ENCODE results near the gene ASTN2.
"Not testable (repeated sequence)": the region's sequence is repeated elsewhere in the genome, so short reads cannot be mapped to it uniquely, and the experiment has no call there.

The ASTN2 gene

DNA sequence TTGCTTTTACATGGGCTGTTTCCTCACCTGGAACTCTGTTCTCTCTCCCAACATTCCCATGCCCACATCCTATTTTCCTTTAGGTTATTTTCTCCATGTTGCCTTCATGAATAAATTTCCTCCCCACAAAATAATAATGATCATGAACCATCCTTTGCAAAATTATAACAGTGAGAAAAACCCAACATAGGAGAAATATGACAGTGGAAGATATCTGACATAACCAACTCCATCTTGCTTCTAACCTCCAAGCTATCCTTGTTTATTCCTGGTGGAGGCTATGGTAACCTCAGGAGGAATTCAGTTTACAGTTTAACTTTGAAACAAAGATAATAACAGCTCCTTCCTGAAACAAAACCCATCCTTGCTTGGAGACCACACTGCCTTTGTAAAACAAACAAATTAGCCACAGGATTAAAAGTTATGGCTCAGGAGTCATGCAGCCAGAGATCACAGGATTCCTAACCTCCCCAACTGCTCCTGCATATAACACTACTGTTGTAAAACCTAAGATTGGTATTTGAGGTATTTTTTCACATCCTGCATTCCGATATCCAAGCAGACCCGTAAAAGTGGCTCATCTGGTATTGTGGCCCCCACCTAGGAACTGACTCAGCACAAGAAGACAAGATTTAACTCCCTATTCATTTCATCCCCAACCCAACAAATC lies 515.4 kb downstream of the ASTN2 start:
- DNase-seq: no peak

DNA sequence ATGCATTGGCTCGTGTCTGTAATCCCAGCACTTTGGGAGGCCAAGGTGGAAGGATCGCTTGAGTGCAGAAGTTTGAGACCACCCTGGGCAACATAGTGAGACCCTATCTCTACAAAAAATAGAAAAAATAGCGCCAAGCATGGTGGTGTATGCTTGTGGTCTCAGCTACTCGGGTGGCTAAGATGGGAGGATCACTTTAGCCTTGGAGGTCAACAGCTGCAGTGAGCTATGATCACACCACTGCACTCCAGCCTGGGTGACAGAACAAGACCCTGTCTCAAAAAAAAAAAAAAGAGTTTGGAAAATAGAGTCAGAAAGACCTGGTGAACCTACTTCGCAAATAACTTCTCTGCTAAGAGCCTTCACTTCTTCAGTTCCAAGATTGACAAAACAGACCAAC lies 516.7 kb downstream of the ASTN2 start:
- DNase-seq: not testable (repeated sequence)

DNA sequence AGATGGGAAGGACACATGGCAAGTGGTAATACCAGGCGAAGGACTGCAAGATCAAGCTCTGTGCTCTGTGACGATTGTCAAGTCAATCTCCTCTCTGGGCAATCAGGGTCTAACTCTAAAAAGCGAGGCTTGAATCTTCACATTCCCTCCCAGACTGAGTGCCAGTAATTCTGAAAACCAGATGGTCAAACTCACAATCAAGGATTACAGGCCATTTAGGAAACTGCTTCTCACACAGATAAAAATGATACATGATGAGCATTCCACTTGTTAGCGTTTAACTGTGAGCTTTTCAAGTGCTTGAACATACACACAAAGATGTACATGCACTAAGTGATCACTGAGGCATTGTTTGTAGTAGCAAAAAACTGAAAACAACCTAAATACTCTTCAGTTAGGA lies 517.7 kb downstream of the ASTN2 start:
- DNase-seq: no peak

DNA sequence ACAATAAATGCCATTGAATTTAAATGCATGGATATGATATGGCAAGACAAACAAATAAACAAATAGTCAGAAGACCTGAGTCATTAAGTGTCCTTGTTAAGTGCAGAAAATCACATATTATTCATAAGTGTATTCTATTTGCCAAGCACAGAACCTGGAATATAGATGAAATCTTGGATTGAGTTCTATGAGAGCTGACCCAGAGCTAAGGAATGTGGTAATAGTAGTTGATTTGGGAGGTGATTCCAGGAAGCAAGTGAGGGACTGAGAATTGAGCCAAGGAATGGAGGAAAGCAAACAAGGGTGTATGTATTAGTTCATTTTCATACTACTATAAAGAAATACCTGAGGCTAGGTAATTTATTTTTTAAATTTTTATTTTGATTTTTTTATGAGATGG lies 518.9 kb downstream of the ASTN2 start:
- no peak for DNase-seq

DNA sequence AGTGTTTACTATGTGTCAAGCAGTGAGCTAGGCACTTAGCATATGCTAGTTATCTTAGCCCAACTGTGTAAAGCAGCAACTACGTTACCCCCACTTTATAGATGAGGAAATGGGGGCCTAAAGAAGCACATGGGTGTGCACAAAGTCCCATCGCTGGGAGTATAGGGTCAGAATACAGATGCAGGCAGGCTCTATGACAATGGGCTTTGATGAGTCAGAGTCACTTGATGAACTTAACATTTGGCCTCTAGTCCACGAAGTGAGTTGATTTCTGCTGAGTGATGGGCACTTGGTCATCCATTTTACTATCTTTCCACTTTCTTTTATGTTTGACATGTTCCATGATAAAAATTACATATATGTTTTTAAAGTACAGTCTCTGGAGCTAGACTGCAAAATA lies 523.4 kb downstream of the ASTN2 start:
- no peak for DNase-seq

DNA sequence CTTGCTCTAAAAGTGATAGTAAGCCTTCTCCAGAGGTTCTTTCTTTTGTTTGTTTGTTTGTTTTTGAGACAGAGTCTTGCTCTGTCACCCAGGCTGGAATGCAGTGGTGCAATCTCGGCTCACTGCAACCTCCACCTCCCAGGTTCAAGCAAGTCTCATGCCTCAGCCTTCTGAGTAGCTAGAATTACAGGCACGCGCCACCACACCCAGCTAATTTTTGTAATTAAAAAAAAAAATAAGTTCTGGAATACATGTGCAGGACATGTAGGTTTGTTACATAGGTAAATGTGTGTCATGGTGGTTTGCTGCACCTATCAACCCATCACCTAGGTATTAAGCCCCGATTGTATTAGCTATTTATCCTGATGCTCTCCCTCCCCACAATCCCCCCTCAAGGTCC lies 526.4 kb downstream of the ASTN2 start:
- not testable (repeated sequence) for DNase-seq

DNA sequence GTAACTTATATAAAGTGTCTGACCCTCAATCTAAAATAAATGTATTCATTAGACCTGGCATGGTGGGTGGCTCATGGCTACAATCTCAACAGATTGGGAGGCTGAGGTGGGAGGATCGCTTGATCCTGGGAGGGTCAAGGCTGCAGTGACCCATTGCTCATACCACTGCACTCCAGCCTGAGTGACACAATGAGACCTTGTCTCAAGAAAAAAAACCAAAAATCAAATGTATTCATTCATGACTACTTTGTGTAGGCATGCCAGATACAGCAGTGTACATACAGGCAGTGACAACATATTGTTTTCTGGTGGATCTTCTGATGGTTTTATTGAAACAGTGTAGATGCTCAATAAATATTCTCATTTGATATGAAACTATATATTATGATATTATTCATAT lies 526.8 kb downstream of the ASTN2 start:
- no peak for DNase-seq

DNA sequence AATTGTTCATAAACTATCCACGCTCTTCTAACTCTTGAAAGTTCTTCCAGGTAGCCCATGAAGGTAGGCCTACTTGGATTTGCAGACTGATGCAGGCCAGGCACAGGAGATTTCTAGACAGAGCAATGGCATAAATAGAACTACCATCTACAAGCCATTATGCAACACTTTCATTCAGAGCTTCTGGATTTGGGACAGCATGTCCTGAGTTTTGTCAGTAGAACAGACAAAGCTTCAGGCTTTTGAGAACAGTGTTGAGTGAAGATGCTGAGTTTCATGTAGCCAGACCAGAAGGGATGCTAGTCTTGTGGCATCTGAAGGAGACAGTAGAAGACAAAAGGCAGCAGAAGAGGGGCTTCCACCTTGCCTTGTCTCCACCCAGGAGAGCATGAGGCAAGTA lies 531.2 kb downstream of the ASTN2 start:
- DNase-seq: no peak

DNA sequence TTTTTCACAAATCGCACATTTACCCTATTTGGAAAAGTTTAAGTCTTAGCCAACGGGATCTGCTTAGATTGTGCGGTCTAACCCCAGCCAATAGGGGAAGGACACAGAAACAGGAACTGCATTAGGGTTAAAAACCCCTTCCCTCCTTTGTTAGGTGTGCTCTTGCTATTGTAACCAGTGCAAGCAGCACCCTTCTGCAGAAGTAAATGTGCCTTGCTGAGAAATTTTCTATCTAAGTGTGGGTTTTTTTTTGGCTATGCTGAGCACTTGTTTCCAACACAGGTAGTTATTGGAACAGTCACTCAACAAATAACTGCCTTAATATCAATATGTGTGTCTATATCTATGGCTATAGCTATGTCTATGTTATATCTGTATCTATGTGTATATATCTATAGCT lies 537.8 kb downstream of the ASTN2 start:
- no peak for DNase-seq

DNA sequence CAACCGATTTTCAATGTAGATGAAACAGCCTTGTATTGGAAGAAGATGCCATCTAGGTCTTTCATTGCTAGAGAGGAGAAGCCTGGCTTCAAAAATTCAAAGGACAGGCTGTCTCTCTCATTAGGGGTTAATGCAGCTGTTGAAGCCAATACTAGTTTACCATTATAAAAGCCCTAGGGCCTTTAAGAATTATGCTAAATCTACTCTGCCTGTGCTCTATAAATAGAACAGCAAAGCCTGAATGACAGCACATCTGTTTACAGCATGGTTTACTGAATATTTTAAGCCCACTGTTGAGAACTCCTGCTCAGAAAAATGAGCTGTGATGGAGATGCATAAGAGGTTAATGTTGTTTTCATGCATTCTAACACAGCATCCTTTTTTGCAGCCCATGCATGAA lies 539.3 kb downstream of the ASTN2 start:
- DNase-seq: no peak

DNA sequence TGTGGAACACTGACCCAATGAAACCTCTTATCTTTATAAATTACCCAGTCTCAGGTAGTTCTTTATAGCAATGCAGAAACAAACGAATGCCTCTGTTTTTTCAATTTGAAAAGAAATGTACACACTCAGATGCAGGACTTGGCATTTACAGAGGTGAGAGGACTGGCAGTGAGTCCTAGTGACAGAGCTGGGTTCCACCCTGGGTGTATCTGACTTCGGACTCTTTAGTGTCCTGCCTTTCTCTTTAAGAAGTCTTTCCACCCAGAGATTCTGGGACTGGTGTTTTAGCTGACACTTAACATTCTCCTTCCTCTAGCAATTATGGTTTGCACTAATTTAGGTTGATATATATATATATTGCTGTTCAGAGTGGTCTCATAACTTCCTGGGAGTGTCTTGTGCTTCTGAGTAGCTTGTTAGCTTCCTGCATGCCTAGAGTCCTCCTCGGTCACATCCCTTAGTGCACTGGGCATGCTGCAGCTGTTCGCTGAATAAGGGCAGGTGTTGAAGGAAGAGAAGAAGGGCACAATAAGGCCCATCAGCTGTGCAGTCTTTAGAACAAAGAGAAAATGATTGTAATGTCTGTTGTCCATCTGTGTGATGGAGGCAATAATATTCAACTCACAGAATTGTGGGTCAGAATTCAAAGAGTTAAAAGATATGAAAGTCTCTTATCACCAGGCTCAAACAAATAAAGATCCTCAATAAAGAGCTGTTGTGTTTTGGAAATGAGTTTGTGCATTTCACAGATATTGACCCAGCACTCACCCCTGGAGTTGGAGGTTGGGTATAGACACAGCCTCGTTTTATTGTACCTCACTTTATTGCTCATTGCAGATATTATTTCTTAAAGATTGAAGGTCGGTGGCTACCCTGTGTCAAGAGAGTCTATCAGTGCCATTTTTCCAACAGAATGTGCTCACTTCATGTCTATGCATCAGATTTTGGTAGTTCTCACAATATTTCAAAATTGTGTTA lies 540.6 kb downstream of the ASTN2 start:
- no peak for DNase-seq

DNA sequence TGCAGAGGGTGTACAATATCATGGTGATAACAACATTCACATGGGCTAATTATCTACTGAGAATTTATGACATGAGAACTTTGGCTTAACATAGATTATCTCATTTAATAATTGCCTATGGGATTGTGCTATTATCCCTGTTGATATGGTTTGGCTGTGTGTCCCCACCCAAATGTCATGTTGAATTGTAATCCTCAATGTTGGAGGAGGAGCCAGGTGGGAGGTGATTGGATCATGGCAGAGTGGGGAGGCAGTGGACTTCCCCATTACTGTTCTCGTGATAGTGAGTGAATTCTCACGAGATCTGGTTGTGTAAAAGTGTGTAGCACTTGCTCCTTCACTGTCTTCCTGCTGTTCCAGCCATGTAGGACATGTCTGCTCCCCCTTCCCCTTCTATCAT lies 541.4 kb downstream of the ASTN2 start:
- DNase-seq: no peak

DNA sequence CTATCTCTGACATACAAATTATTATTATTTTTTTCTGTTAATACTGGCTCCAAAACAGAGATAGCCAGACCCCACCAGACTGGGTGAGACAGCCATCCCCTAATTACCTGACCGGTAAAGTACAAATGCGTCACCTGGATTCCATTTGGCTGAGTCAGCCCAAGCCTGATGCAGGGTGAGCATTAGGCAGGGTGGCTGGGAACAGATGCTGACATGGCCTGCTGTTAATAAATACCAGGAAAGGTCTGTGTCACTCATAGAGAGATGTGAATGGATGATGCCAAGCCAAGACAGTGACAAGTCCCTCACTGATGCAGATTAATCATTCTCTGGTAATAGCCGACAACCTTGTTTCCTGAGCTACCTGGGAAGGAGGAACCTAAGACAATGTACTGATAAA lies 544.3 kb downstream of the ASTN2 start:
- DNase-seq: no peak

DNA sequence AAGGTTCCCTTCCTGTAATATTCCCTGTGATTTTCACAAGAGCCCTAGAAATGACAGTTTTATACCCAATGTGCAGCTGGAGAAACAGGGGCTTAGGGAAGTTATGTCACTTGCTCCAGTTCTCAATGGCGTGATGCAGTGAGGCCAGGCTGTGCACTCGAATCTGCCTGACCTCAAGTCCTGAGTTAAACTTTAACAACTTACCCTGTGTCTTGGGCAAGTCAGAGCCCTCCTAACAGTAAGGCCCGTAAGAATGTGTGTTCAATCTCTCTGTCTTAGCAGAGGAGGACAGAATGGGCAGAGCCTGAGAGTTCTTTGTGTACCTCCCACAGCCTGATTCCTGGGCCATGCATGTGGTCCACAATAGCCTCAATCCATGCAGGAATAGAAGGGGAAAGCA lies 546.7 kb downstream of the ASTN2 start:
- no peak for DNase-seq

DNA sequence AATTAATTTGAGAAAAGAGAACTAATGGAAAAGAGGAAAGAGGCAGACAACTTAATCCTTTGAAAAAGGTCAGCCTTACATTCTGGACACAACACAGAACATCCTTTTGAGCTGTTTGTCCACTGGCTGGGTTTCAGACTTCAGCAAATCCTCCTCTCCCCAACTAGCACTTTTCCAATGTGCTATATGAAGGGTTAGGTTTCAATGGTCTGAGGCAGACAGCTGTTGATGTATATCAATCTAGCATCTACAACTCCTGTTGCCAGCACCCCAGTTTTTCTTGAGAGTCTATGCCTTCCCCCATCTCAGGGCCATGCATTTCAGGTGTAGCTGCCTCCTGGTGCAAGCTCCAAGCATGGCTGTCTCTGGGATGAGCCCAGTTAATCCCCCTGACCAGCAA lies 553.5 kb downstream of the ASTN2 start:
- DNase-seq: no peak

DNA sequence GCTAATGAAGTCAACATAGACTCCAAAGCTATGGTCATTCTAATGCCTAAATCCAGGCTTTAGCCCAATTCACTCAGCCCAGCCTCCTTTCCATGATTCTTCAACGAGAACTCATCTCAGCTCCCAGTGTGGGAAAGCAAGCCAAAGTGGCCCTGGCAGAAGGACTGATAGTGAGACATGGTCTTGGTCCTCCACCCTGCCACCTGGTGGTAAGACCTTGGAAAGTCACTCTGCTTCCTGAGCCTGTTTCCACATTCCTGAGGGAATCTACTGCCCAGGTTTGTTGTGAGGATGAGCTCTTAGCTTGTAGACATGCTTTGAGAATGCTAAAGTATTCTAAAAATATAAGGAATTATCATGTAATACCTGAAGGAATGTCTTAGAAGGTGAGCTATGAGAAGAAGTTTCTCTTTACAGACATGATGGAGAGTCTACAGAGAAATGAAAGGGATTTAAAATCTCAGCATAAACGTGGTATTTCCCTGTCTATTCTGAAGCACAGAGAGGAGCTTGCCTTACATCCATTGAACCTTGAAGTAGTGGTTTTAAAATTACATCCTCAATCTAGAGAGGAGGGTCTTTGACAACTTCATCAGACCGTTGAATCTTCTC lies 554.2 kb downstream of the ASTN2 start:
- peak; percentile 58 for DNase-seq

DNA sequence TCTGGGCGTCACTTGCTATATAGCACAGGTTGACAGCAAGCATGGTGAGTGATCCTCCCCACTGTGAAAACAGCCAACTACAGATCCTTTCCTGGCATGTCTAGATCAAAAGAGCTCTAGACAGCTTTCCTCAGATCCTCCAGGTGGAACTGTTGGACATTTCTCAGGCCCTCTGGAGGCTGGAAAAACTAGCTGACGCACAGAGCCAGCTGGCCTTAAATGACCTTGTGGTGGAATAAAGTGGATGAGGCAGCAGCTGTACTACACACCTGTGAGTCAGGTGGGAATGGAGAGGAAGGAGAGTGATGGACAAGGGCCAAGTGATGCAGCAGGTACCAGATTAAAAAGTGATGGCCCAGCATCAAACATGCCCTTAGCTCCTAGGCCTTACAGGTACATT lies 555.1 kb downstream of the ASTN2 start:
- DNase-seq: peak; percentile 87

DNA sequence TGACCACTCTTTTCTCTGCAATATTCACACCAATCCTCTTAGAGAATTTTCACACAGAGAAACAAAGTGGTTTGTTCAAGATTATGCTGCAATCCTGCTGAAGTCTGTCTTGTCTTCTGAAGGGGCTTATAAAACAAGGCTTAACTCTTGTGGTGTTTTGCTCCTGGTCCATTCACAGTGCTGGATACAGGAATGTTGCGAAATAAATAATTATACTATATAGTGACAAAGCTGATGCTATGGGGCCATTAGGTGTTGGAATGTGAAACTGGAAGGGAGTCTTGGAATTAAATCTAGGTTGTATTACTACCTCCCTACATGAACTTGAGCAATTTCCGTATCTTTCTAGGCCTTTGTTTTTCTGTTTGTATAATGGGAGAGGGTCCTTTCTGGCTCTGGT lies 557.5 kb downstream of the ASTN2 start:
- DNase-seq: no peak

DNA sequence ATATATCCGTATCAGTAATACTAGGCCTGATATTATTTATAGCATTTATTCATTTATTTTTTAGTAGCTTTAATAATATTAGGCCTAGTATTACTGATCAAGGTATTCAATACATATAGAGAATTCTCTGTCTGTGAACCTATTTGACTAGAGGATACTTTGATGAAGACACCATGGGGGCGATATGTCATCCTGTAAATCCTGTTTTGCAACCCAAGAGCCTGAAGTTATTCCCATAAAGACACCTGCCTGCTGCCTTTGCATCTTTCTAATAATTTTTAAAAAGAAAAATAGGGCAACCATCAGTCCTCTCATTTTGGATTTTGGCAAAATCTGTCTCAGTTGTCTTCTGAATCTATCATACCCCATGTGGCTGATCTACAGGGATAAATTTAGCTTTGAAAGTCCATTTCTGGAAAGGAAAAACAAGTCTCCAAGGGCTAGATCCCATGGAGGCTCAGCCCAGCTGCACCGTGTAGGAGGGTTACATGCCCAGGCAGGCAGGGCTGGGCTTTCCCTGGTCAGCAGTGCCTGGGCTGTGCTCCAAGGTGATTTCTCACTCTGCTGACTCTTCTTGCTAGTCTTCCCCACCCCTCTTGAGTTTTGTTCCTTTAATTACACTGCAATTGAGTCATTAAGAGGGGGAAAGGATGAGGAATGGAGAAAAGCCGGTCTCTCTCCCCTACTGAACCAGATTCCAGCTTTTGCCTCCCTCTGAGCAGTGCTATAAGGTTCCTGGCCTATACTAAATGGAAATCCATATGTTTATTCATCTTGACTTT lies 558.8 kb downstream of the ASTN2 start:
- DNase-seq: peak; percentile 94

DNA sequence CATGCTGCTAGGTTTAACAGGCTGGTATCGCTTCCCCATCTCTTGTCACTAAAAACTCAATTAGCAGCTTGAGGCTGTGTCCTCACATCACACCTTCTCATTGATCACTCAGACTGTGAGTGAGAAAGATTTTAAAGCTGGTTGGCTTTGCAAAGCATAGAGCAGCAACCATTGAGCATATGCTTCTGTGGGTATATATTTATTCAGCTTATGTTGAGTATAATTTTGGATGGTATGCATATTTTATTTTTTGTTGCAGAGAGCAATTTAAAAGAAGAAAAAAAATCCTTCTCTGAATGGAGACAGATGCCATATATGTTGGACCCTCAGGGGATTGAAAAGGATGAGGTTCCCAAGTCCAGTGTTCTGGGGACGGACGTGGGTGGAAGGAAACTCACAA lies 565.1 kb downstream of the ASTN2 start:
- DNase-seq: no peak

DNA sequence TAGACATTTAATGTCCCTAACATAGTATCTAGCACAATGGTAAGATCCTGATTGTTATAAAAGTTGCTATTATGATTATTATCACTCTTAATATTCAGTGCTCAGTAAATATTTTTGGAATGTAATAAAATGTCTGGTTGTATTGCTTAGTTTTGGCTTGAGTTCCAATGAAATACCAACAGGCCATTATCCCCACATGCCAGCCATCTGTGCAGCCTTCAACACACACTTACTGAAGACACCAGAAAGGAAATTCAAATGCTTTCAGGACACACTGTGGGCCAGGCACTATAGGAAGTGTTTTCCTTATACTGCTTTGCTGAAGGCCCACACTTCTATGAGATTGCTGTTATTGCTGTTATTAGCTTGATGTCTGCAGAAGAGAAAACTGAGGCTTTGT lies 570.2 kb downstream of the ASTN2 start:
- DNase-seq: no peak

DNA sequence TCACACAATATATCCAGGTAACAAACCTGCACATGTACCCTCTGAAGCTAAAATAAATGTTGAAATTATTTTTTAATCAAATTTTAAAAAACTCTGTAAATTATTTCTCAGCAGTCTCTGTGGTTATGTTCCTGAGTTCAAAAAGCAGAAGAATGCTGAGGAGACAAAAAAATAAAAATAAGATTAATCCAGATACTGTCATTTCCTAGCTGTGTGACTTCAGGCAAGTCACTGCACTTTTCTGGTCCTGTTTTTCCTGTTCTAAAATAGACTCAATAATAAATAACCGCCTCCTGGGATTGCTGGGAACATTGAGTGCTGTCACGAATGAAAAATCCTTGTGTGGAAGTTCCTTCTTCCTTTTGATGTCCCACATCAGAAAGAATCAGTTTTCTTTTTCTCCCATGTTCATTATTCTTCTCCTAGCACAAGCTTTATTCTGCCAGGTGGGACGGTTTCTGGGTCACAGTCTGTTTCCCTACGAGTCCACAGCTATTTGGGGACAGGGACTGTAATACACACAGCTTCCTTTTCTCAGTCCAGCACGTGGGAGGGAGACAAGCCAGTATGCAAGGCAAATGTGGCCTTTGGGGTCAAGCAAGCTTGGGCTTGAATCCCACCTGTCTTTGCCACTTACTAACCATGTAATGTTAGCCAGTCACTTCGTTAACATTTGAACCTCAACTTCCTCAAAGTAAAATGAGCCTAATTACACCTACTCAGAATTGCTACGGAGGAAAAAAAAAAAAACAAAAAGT lies 570.8 kb downstream of the ASTN2 start:
- no peak for DNase-seq
